GM23338 (cell line): ENCODE measurements around the gene FAM78A. TPM values are rescaled to one million over a fixed set of nuclear protein-coding genes. Genes with fewer than 3 reads are reported as not detected.

Source experiments
- ATAC-seq: fragments of 200-7000 bp; cut with Tn5 transposase; 3 replicates; pipeline ENCODE4 v1.9.1; 2020
- DNase-seq: peaks from one replicate; pipeline ENCODE4 v3.0.0-alpha.2; 2015; ENCODE audit warnings: low spot score
- H2AFZ ChIP-seq: fragments of 200-600 bp; sonication (generic); 2 replicates; pipeline ENCODE4 v1.8.0; 2016; ENCODE audit warnings: antibody characterized with exemption, mild to moderate bottlenecking, moderate library complexity
- H3F3A ChIP-seq: fragments of 200-600 bp; sonication (generic); replicated peaks from 2 replicates; pipeline ENCODE4 v1.8.0; 2017; ENCODE audit warnings: antibody characterized with exemption, mixed run types, low read depth
- H3K27ac ChIP-seq: fragments of 200-600 bp; sonication (generic); 2 replicates; pipeline ENCODE4 v1.6.1; 2016; ENCODE audit warnings: low read depth
- H3K27me3 ChIP-seq: fragments of 200-600 bp; sonication (generic); 2 replicates; pipeline ENCODE4 v1.8.0; 2016; ENCODE audit warnings: mild to moderate bottlenecking, mixed run types, moderate library complexity; ENCODE audit not compliant: insufficient read depth
- H3K36me3 ChIP-seq: fragments of 200-600 bp; sonication (generic); 2 replicates; pipeline ENCODE4 v1.8.0; 2016; ENCODE audit warnings: mild to moderate bottlenecking; ENCODE audit not compliant: insufficient read depth
- H3K4me1 ChIP-seq: fragments of 200-600 bp; sonication (generic); 2 replicates; pipeline ENCODE4 v1.8.0; 2016; ENCODE audit warnings: mild to moderate bottlenecking, moderate library complexity; ENCODE audit not compliant: insufficient read depth
- H3K4me2 ChIP-seq: fragments of 200-600 bp; sonication (generic); 2 replicates; pipeline ENCODE4 v1.7.1; 2017; ENCODE audit warnings: mixed run types
- H3K4me3 ChIP-seq: fragments of 200-600 bp; sonication (generic); 2 replicates; pipeline ENCODE4 v1.6.1; 2016; ENCODE audit warnings: mixed run types
- H3K79me2 ChIP-seq: fragments of 200-600 bp; sonication (generic); replicated peaks from 2 replicates; pipeline ENCODE4 v1.8.0; 2017; ENCODE audit warnings: mild to moderate bottlenecking; ENCODE audit not compliant: insufficient read depth
- H3K9me2 ChIP-seq: fragments of 200-600 bp; sonication (generic); 2 replicates; pipeline ENCODE4 v1.8.0; 2017; ENCODE audit not compliant: insufficient read depth
- H4K20me1 ChIP-seq: fragments of 200-600 bp; sonication (generic); replicated peaks from 2 replicates; pipeline ENCODE4 v1.8.0; 2017; ENCODE audit warnings: mild to moderate bottlenecking; ENCODE audit not compliant: insufficient read depth
- H3K27ac Mint-ChIP-seq: 2 replicates; pipeline ENCODE4 v1.8.0; 2020; ENCODE audit warnings: inconsistent platforms, mild to moderate bottlenecking, moderate library complexity, mixed read lengths
- H3K27me3 Mint-ChIP-seq: 3 replicates; pipeline ENCODE4 v1.8.0; 2022; ENCODE audit warnings: low read depth, mild to moderate bottlenecking, moderate library complexity, mixed read lengths, inconsistent platforms; ENCODE audit not compliant: insufficient read depth, poor library complexity
- H3K36me3 Mint-ChIP-seq: 3 replicates; pipeline ENCODE4 v1.8.0; 2021; ENCODE audit warnings: low read depth, mild to moderate bottlenecking, inconsistent platforms, moderate library complexity, mixed read lengths
- H3K4me1 Mint-ChIP-seq: 3 replicates; pipeline ENCODE4 v1.8.0; 2020; ENCODE audit warnings: mild to moderate bottlenecking, inconsistent platforms, mixed read lengths
- H3K4me3 Mint-ChIP-seq: 3 replicates; pipeline ENCODE4 v1.8.0; 2021; ENCODE audit warnings: moderate library complexity, mild to moderate bottlenecking, inconsistent platforms, mixed read lengths
- H3K9me3 Mint-ChIP-seq: 3 replicates; pipeline ENCODE4 v1.8.0; 2020; ENCODE audit warnings: moderate library complexity, mild to moderate bottlenecking, inconsistent platforms, mixed read lengths
- CTCF ChIP-seq, 2 experiments: fragments of 200-600 bp in 1 of 2; sonication (generic) in 1 of 2; conservative IDR thresholded peaks; 2 replicates each; pipeline versions ENCODE4 v1.5.1 to v1.6.1; 2016 to 2017; ENCODE audit warnings: antibody characterized with exemption in 2 of 2, low read depth in 2 of 2, mild to moderate bottlenecking in 2 of 2, moderate library complexity in 1 of 2
- JUNB ChIP-seq: IDR thresholded peaks from one replicate; pipeline ENCODE4 v1.6.1; 2016; ENCODE audit warnings: antibody characterized with exemption; ENCODE audit not compliant: unreplicated experiment
- ZNF331 ChIP-seq: fragments of 250-450 bp; sonication (Bioruptor Pico); IDR thresholded peaks from 2 replicates; pipeline ENCODE4 v1.5.0; 2020; ENCODE audit warnings: low read depth, mild to moderate bottlenecking, moderate library complexity
- ZNF462 ChIP-seq: fragments of 250-450 bp; sonication (Bioruptor Pico); IDR thresholded peaks from 2 replicates; pipeline ENCODE4 v1.5.0; 2020; ENCODE audit warnings: mild to moderate bottlenecking, moderate library complexity
- polyA plus RNA-seq: library from polyadenylated mRNA; unstranded; fragments of >200 nt; fragmentation: Nextera tagmentation; extraction: Ambion mirVana; gene quantifications from 2 replicates; pipeline ENCODE4 v1.2.1, GENCODE V29; 2016
- total RNA-seq: library from RNA; depleted of rRNA; stranded (reverse); fragments of >200 nt; shearing (Covaris generic); gene quantifications from 2 replicates; pipeline ENCODE4 v1.2.3, GENCODE V29; 2014

The FAM78A gene
- total and polyA plus RNA-seq, 2 experiments from 2014 or later = 0.57 to 2.1 TPM

- TF ChIP-seq ZNF462 = no peak
- TF ChIP-seq CTCF (conservative IDR thresholded peaks at IDR 0.05; ENCODE audit: low read depth in 2 of 2) = no peak
These were observed 28.5 kb upstream of the FAM78A start (continued) for GRCh38 chr9:131304676-131305355.

- no peak overlapping the region for H3K27ac Mint-ChIP-seq
- H3K4me1 ChIP-seq = no peaks in the 10 kb centered on the region
- no peak overlapping the region for H2AFZ ChIP-seq
- peaks cover 14% of the 10 kb centered on the region for H3K27me3 Mint-ChIP-seq
- ATAC-seq (no peak), DNase-seq (no peak)
- H3K27me3 ChIP-seq = no peaks in the 10 kb centered on the region
- H3K36me3 Mint-ChIP-seq = no peaks in the 10 kb centered on the region
- no peaks in the 10 kb centered on the region for H3K9me3 Mint-ChIP-seq
- H3K79me2 ChIP-seq = no peaks in the 10 kb centered on the region
- peaks cover 6% of the 10 kb centered on the region; the same call in 1 of the 3 replicates for H3K4me1 Mint-ChIP-seq
- no peak overlapping the region for H3K4me2 ChIP-seq
- H3F3A ChIP-seq = no peaks in the 10 kb centered on the region
- no peaks in the 10 kb centered on the region for H3K36me3 ChIP-seq
- H3K4me3 ChIP-seq = no peak overlapping the region
- H4K20me1 ChIP-seq = no peaks in the 10 kb centered on the region
- H3K9me2 ChIP-seq = no peaks in the 10 kb centered on the region
- TF ChIP-seq ZNF331 (CRISPR knock-in tag) (no peak), JUNB (no peak)
- H3K27ac ChIP-seq = no peak overlapping the region
- H3K4me3 Mint-ChIP-seq = no peak overlapping the region
These were observed 27.3 kb upstream of the FAM78A start for GRCh38 chr9:131303381-131304321.
